SU-DHL-6 (cell line): ENCODE data around the gene LRRK2.

ENCODE experiments used
- H2AFZ ChIP-seq: fragments of 200-600 bp; sonication (generic); 2 replicates; pipeline ENCODE4 v1.6.1; 2014; ENCODE audit warnings: low read depth, mild to moderate bottlenecking, moderate library complexity, mixed read lengths, antibody characterized with exemption, low read length; ENCODE audit not compliant: severe bottlenecking
- H3F3A ChIP-seq: fragments of 200-600 bp; shearing (Covaris generic); 2 replicates; pipeline ENCODE4 v1.6.0; 2016; ENCODE audit warnings: antibody characterized with exemption, mild to moderate bottlenecking; ENCODE audit not compliant: insufficient read depth
- H3K27ac ChIP-seq: fragments of 200-600 bp; sonication (generic); 2 replicates; pipeline ENCODE4 v1.5.1; 2016; ENCODE audit warnings: low read depth, mild to moderate bottlenecking, low read length, moderate library complexity, mixed read lengths
- H3K27me3 ChIP-seq: fragments of 200-600 bp; sonication (generic), shearing (Covaris generic); 2 replicates; pipeline ENCODE4 v1.6.0; 2014; ENCODE audit warnings: mild to moderate bottlenecking, low read length
- H3K36me3 ChIP-seq: fragments of 200-600 bp; sonication (generic); 2 replicates; pipeline ENCODE4 v1.6.1; 2014; ENCODE audit warnings: mild to moderate bottlenecking, low read length, mixed read lengths
- H3K4me2 ChIP-seq: fragments of 300-600, 200-600 bp; shearing (Covaris generic), sonication (generic); 2 replicates; pipeline ENCODE4 v1.6.0; 2014; ENCODE audit warnings: low read length, low read depth, mild to moderate bottlenecking; ENCODE audit not compliant: poor library complexity, severe bottlenecking
- H3K4me3 ChIP-seq: fragments of 200-600 bp; sonication (generic); 2 replicates; pipeline ENCODE4 v1.5.1; 2014; ENCODE audit warnings: antibody characterized with exemption, low read length, mild to moderate bottlenecking, mixed read lengths; ENCODE audit not compliant: insufficient read depth, poor library complexity, severe bottlenecking
- H3K79me2 ChIP-seq: fragments of 200-600 bp; sonication (generic); 2 replicates; pipeline ENCODE4 v1.6.1; 2014; ENCODE audit warnings: mild to moderate bottlenecking, low read length, moderate library complexity; ENCODE audit not compliant: insufficient read depth
- H3K9ac ChIP-seq: fragments of 200-600 bp; sonication (generic); 2 replicates; pipeline ENCODE4 v1.7.0; 2014; ENCODE audit warnings: mild to moderate bottlenecking, low read length
- H3K9me2 ChIP-seq: fragments of 200-600 bp; sonication (generic); replicated peaks from 2 replicates; pipeline ENCODE4 v1.6.1; 2014; ENCODE audit warnings: low read length; ENCODE audit not compliant: insufficient read depth
- H3K9me3 ChIP-seq: fragments of 200-600 bp; sonication (generic); 2 replicates; pipeline ENCODE4 v1.6.1; 2014; ENCODE audit warnings: low read length, mixed read lengths; ENCODE audit not compliant: insufficient read depth
- H4K20me1 ChIP-seq: fragments of 200-600 bp; sonication (generic); 2 replicates; pipeline ENCODE4 v1.6.1; 2014; ENCODE audit warnings: low read depth, mild to moderate bottlenecking, antibody characterized with exemption, low read length, moderate library complexity, mixed read lengths
- CTCF ChIP-seq: fragments of 200-600 bp; sonication (generic); IDR thresholded peaks from one replicate; pipeline ENCODE4 v1.5.1; 2017; ENCODE audit warnings: antibody characterized with exemption, mild to moderate bottlenecking, low read length, moderate library complexity; ENCODE audit not compliant: insufficient read depth, poor library complexity, severe bottlenecking
- EZH2phosphoT487 ChIP-seq: fragments of 200-600 bp; sonication (generic), shearing (Covaris generic); conservative IDR thresholded peaks from 2 replicates; pipeline ENCODE4 v1.6.1; 2018; ENCODE audit warnings: mild to moderate bottlenecking, antibody characterized with exemption, low read length, moderate library complexity, mixed read lengths

LRRK2 gene

GRCh38 chr12:40227447-40227846 is 2.6 kb downstream of the LRRK2 start:
- Histone ChIP-seq H3K9me2 (no peaks in the 10 kb centered on the region), H4K20me1 (no peaks in the 10 kb centered on the region), H3K4me2 (no peak overlapping the region), H3F3A (peaks cover 33% of the 10 kb centered on the region), H3K4me3 (no peak overlapping the region), H3K27me3 (no peaks in the 10 kb centered on the region), H3K79me2 (no peaks in the 10 kb centered on the region), H3K9me3 (no peaks in the 10 kb centered on the region), H3K9ac (no peak overlapping the region), H3K36me3 (no peaks in the 10 kb centered on the region; the same call in 1 of the 2 replicates), H2AFZ (no peak overlapping the region), H3K27ac (no peak overlapping the region)
- TF ChIP-seq CTCF, result no peak
- TF ChIP-seq EZH2phosphoT487, result no peak

GRCh38 chr12:40228727-40229126 is 3.9 kb downstream of the LRRK2 start:
- H2AFZ ChIP-seq, result no peak overlapping the region
- no peak for TF ChIP-seq CTCF
- TF ChIP-seq EZH2phosphoT487, result no peak

GRCh38 chr12:40229690-40230651 is 5.2 kb downstream of the LRRK2 start:
- no peak overlapping the region for H2AFZ ChIP-seq
- H3K4me2 ChIP-seq, result peak overlapping the region; percentile 55
- H3K9me3 ChIP-seq, result no peaks in the 10 kb centered on the region
- no peak overlapping the region for H3K4me3 ChIP-seq
- no peaks in the 10 kb centered on the region for H3K79me2 ChIP-seq
- no peaks in the 10 kb centered on the region for H3K27me3 ChIP-seq
- no peak overlapping the region for H3K27ac ChIP-seq
- H3K9ac ChIP-seq, result no peak overlapping the region
- no peaks in the 10 kb centered on the region for H4K20me1 ChIP-seq
- no peaks in the 10 kb centered on the region for H3K9me2 ChIP-seq
- TF ChIP-seq EZH2phosphoT487 (no peak), CTCF (no peak)
- H3K36me3 ChIP-seq, result peaks cover 6% of the 10 kb centered on the region; the same call in 1 of the 2 replicates
- peaks cover 20% of the 10 kb centered on the region for H3F3A ChIP-seq

More at GRCh38 chr12:40228727-40229126, 3.9 kb downstream of the LRRK2 start:
- H3K27ac ChIP-seq, result no peak overlapping the region
- peaks cover 2% of the 10 kb centered on the region; the same call in 1 of the 2 replicates for H3K36me3 ChIP-seq
- peak overlapping the region; percentile 55 for H3K4me2 ChIP-seq
- peaks cover 26% of the 10 kb centered on the region for H3F3A ChIP-seq
- no peak overlapping the region for H3K9ac ChIP-seq
- no peaks in the 10 kb centered on the region for H4K20me1 ChIP-seq
- H3K27me3 ChIP-seq, result no peaks in the 10 kb centered on the region
- H3K79me2 ChIP-seq, result no peaks in the 10 kb centered on the region
- no peaks in the 10 kb centered on the region for H3K9me3 ChIP-seq
- H3K9me2 ChIP-seq, result no peaks in the 10 kb centered on the region
- no peak overlapping the region for H3K4me3 ChIP-seq
